IMR-90 (cell line): Measurements from ENCODE around the gene CXCL17. TPM values are rescaled to one million over a fixed set of nuclear protein-coding genes. Genes with fewer than 3 reads are reported as not detected.

Experiments
- ATAC-seq: fragments of 200-7000 bp; cut with Tn5 transposase; 2 replicates; pipeline ENCODE4 v1.9.1; 2020; ENCODE audit warnings: low read depth, mild to moderate bottlenecking, moderate library complexity
- BruUV-seq: library from RNA; stranded (reverse); fragments of 400-500 nt; replicated peaks from 2 replicates; lab custom pipeline; 2021; lab: Mats Ljungman, UMichigan
- CTCF ChIA-PET: fragments of 300-600 bp; formaldehyde crosslinking; extraction: SDS; loops from one replicate; lab custom pipeline; 2021; ENCODE audit warnings: antibody characterized with exemption; lab: Yijun Ruan, JAX
- POLR2A ChIA-PET: fragments of 300-600 bp; sonication (Branson Sonifier 250); formaldehyde crosslinking; loops from one replicate; lab custom pipeline; 2022; ENCODE audit warnings: antibody characterized with exemption; ENCODE audit not compliant: unreplicated experiment; lab: Charles Lee
- DNase-seq: peaks from one replicate; pipeline ENCODE4 v3.0.0; 2013
- H2AFZ ChIP-seq: replicated peaks from 2 replicates; pipeline ENCODE3; 2013; ENCODE audit warnings: low read length, mild to moderate bottlenecking; ENCODE audit not compliant: poor library complexity
- H2AK5ac ChIP-seq: 2 replicates; pipeline ENCODE4 v1.6.1; 2013; ENCODE audit warnings: low read depth, low read length, inconsistent platforms
- H2AK9ac ChIP-seq: replicated peaks from 2 replicates; pipeline ENCODE3; 2013; ENCODE audit warnings: mild to moderate bottlenecking, low read depth, low read length, moderate library complexity; ENCODE audit not compliant: poor library complexity
- H2BK120ac ChIP-seq: 2 replicates; pipeline ENCODE4 v1.6.1; 2013; ENCODE audit warnings: low read depth, low read length, inconsistent platforms
- H2BK15ac ChIP-seq: 3 replicates; pipeline ENCODE4 v1.6.1; 2013; ENCODE audit warnings: low read depth, low read length, inconsistent platforms
- H2BK20ac ChIP-seq: 2 replicates; pipeline ENCODE4 v1.6.1; 2013; ENCODE audit warnings: low read depth, mild to moderate bottlenecking, inconsistent platforms, low read length, moderate library complexity
- H2BK5ac ChIP-seq: 2 replicates; pipeline ENCODE4 v1.6.1; 2013; ENCODE audit warnings: mild to moderate bottlenecking, low read depth, low read length, inconsistent platforms; ENCODE audit not compliant: poor library complexity, severe bottlenecking
- H3K14ac ChIP-seq: replicated peaks from 2 replicates; pipeline ENCODE4 v1.6.1; 2013; ENCODE audit warnings: low read depth, low read length, inconsistent platforms
- H3K18ac ChIP-seq: 2 replicates; pipeline ENCODE4 v1.6.1; 2013; ENCODE audit warnings: low read depth, low read length, control low read depth
- H3K23ac ChIP-seq: 2 replicates; pipeline ENCODE4 v1.6.1; 2013; ENCODE audit warnings: low read depth, low read length, inconsistent platforms
- H3K27ac ChIP-seq: 2 replicates; pipeline ENCODE4 v1.5.1; 2013; ENCODE audit warnings: mild to moderate bottlenecking, control low read depth, low read length; ENCODE audit not compliant: insufficient read depth
- H3K27me3 ChIP-seq: 2 replicates; pipeline ENCODE4 v1.6.1; 2013; ENCODE audit warnings: low read length; ENCODE audit not compliant: control insufficient read depth, insufficient read depth
- H3K36me3 ChIP-seq: 2 replicates; pipeline ENCODE4 v1.6.1; 2013; ENCODE audit warnings: low read length, mixed read lengths; ENCODE audit not compliant: control insufficient read depth, insufficient read depth
- H3K4ac ChIP-seq: 2 replicates; pipeline ENCODE4 v1.6.1; 2013; ENCODE audit warnings: low read depth, low read length, inconsistent platforms
- H3K4me1 ChIP-seq: 2 replicates; pipeline ENCODE4 v1.6.1; 2013; ENCODE audit warnings: low read length, mixed read lengths; ENCODE audit not compliant: control insufficient read depth, insufficient read depth
- H3K4me2 ChIP-seq: 2 replicates; pipeline ENCODE4 v1.6.1; 2013; ENCODE audit warnings: low read depth, mild to moderate bottlenecking, control low read depth, low read length, moderate library complexity
- H3K4me3 ChIP-seq: 2 replicates; pipeline ENCODE4 v1.5.1; 2013; ENCODE audit warnings: low read depth, mild to moderate bottlenecking, control low read depth, low read length, moderate library complexity; ENCODE audit not compliant: insufficient read depth
- H3K56ac ChIP-seq: 2 replicates; pipeline ENCODE4 v1.6.1; 2013; ENCODE audit warnings: low read length, inconsistent platforms; ENCODE audit not compliant: insufficient read depth; ENCODE audit errors: extremely low read depth
- H3K79me1 ChIP-seq, 2 experiments: 2 replicates each; pipeline ENCODE4 v1.6.1; 2013; ENCODE audit warnings: low read length in 2 of 2, inconsistent platforms in 1 of 2, low read depth in 1 of 2
- H3K9ac ChIP-seq: 2 replicates; pipeline ENCODE4 v1.6.1; 2013; ENCODE audit warnings: low read depth, low read length, control low read depth
- H3K9me1 ChIP-seq: 2 replicates; pipeline ENCODE4 v1.6.1; 2013; ENCODE audit warnings: low read length, inconsistent platforms; ENCODE audit not compliant: insufficient read depth
- H3K9me3 ChIP-seq: 2 replicates; pipeline ENCODE4 v1.6.1; 2013; ENCODE audit warnings: low read length; ENCODE audit not compliant: control insufficient read depth, insufficient read depth
- H4K20me1 ChIP-seq: 2 replicates; pipeline ENCODE4 v1.6.1; 2013; ENCODE audit warnings: low read length, inconsistent platforms; ENCODE audit not compliant: insufficient read depth
- H4K5ac ChIP-seq: 2 replicates; pipeline ENCODE4 v1.6.1; 2013; ENCODE audit warnings: mild to moderate bottlenecking, low read depth, low read length, control low read depth
- H4K8ac ChIP-seq, 2 experiments: 2 replicates each; pipeline ENCODE4 v1.6.1; 2013; ENCODE audit warnings: low read depth in 2 of 2, low read length in 2 of 2, control low read depth in 1 of 2, inconsistent platforms in 1 of 2
- H4K91ac ChIP-seq: 2 replicates; pipeline ENCODE4 v1.6.1; 2013; ENCODE audit warnings: low read depth, low read length, inconsistent platforms; ENCODE audit not compliant: insufficient read depth
- BHLHE40 ChIP-seq: fragments of 150-350 bp; IDR thresholded peaks from 2 replicates; pipeline ENCODE4 v1.6.1; 2016; ENCODE audit warnings: mild to moderate bottlenecking, low read depth, low read length
- CEBPB ChIP-seq: IDR thresholded peaks from 2 replicates; pipeline ENCODE4 v1.6.1; 2012; ENCODE audit warnings: low read depth, low read length, improper control_type of control experiment
- CHD1 ChIP-seq: IDR thresholded peaks from 2 replicates; pipeline ENCODE4 v1.6.1; 2012; ENCODE audit warnings: low read depth, low read length, improper control_type of control experiment
- FOS ChIP-seq: fragments of 150-350 bp; IDR thresholded peaks from 2 replicates; pipeline ENCODE4 v1.6.1; 2016; ENCODE audit warnings: low read depth, low read length
- MAFK ChIP-seq: IDR thresholded peaks from 2 replicates; pipeline ENCODE4 v1.6.1; 2012; ENCODE audit warnings: low read depth, low read length, improper control_type of control experiment
- MAZ ChIP-seq: IDR thresholded peaks from 2 replicates; pipeline ENCODE4 v1.6.1; 2012; ENCODE audit warnings: low read depth, mild to moderate bottlenecking, low read length, improper control_type of control experiment, moderate library complexity, borderline replicate concordance
- MXI1 ChIP-seq: IDR thresholded peaks from 2 replicates; pipeline ENCODE4 v1.6.1; 2012; ENCODE audit warnings: low read depth, mild to moderate bottlenecking, low read length, moderate library complexity, borderline replicate concordance
- NFE2L2 ChIP-seq: fragments of 150-350 bp; IDR thresholded peaks from 2 replicates; pipeline ENCODE4 v1.6.1; 2016; ENCODE audit warnings: low read depth, mild to moderate bottlenecking, low read length
- POLR2A ChIP-seq: IDR thresholded peaks from 2 replicates; pipeline ENCODE4 v1.6.1; 2012; ENCODE audit warnings: mild to moderate bottlenecking, low read depth, low read length
- RAD21 ChIP-seq: IDR thresholded peaks from 2 replicates; pipeline ENCODE4 v1.6.1; 2012; ENCODE audit warnings: low read length, improper control_type of control experiment
- RCOR1 ChIP-seq: IDR thresholded peaks from 2 replicates; pipeline ENCODE4 v1.6.1; 2012; ENCODE audit warnings: mild to moderate bottlenecking, low read length, improper control_type of control experiment; ENCODE audit not compliant: insufficient replicate concordance
- RFX5 ChIP-seq: IDR thresholded peaks from 2 replicates; pipeline ENCODE4 v1.8.0; 2012; ENCODE audit warnings: low read depth, mild to moderate bottlenecking, low read length, moderate library complexity
- SMC3 ChIP-seq: fragments of 150-350 bp; IDR thresholded peaks from 2 replicates; pipeline ENCODE4 v1.6.1; 2016; ENCODE audit warnings: low read depth, mild to moderate bottlenecking, antibody characterized with exemption, low read length, moderate library complexity
- WGBS, 2 experiments: methylation state at CpG; one replicate each; pipeline versions ENCODE4 v1.1.5 to v1.1.7; 2013; ENCODE audit warnings: missing lambda C conversion rate in 2 of 2; ENCODE audit not compliant: insufficient read length in 1 of 2; ENCODE audit errors: extremely low coverage in 2 of 2; 5-methylcytosine and 5-hydroxymethylcytosine counted together
- dilution Hi-C: fragments of 300-500 bp; cut with HindIII; formaldehyde crosslinking; loops from one replicate; pipeline ENCODE4 v1.14.3; 2018; ENCODE audit warnings: low sequenced_read_pairs; ENCODE audit not compliant: unreplicated experiment
- in situ Hi-C: fragments of 300-500 bp; cut with MboI; formaldehyde crosslinking; loops from 3 replicates; pipeline ENCODE4 v1.14.3; 2019; ENCODE audit warnings: low sequenced_read_pairs, inconsistent platforms, mixed read lengths
- intact Hi-C: fragments of 100-400 bp; cut with micrococcal nuclease; formaldehyde crosslinking; loops from 2 replicates; pipeline ENCODE4 v1.10.0; 2022
- polyA plus RNA-seq, 3 experiments: library from polyadenylated mRNA; depleted of rRNA; stranded (reverse); fragments of >200 nt; gene quantifications; 2 replicates each; pipeline ENCODE4 v1.2.3, GENCODE V29; 2012; ENCODE audit warnings: low replicate concordance in 1 of 3
- total RNA-seq: library from RNA; depleted of rRNA; stranded (reverse); fragments of >200 nt; gene quantifications from 2 replicates; pipeline ENCODE4 v1.2.3, GENCODE V29; 2012
- TF ChIP-seq, protein P1 (sequence below): fragments of 150-350 bp; IDR thresholded peaks from 2 replicates; pipeline ENCODE4 v1.6.1; 2017; ENCODE audit warnings: mild to moderate bottlenecking, antibody characterized with exemption, low read length, low read depth
- TF ChIP-seq, protein P2 (sequence below): conservative IDR thresholded peaks from 2 replicates; pipeline ENCODE4 v1.5.1; 2012; ENCODE audit warnings: mild to moderate bottlenecking, low read depth, low read length, improper control_type of control experiment
- TF ChIP-seq, protein P3 (sequence below): fragments of 150-350 bp; IDR thresholded peaks from 2 replicates; pipeline ENCODE4 v1.6.1; 2016; ENCODE audit warnings: low read depth, mild to moderate bottlenecking, low read length, moderate library complexity, borderline replicate concordance

The CXCL17 gene
- total and polyA plus RNA-seq, 2 of the 4 experiments (the other 2 are of a cell fraction), result not detected

DNA sequence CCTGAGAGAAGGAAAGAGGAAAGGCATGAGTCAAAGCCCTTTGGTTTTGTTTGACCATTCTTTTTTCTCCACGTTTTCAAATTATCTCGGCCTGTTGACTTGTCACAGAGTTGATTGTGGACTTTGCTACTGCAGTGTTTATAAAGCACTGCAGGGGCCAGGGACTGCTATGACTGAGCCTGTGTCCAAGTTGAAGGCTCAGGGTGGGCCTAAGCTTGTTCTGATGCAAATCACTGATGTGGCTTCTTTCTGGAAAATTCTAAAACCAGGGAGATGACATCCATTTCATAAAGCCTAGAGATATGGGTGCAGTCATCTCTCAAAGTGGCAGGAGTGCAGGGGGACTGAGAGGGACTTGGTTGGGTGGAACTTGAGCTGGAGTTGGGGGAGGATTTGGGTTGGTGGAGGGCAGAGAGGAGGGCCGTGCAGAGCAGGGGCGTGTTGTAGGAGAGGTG is 1.2 kb upstream of the CXCL17 start:
- Histone ChIP-seq H3K56ac (no peak overlapping the region), H2AFZ (no peak overlapping the region), H3K9me3 (no peaks in the 10 kb centered on the region), H2BK15ac (no peak overlapping the region), H3K23ac (no peak overlapping the region), H3K4ac (no peak overlapping the region), H3K9ac (no peak overlapping the region), H3K4me3 (no peak overlapping the region), H4K8ac (no peak overlapping the region), H4K20me1 (no peaks in the 10 kb centered on the region), H4K91ac (no peak overlapping the region), H3K79me1 (no peaks in the 10 kb centered on the region), H3K9me1 (no peaks in the 10 kb centered on the region), H3K36me3 (no peaks in the 10 kb centered on the region), H3K4me1 (no peaks in the 10 kb centered on the region), H2BK120ac (no peak overlapping the region), H4K5ac (no peak overlapping the region), H2AK9ac (no peak overlapping the region), H2BK20ac (no peak overlapping the region), H3K18ac (no peak overlapping the region), H3K27me3 (peaks cover 30% of the 10 kb centered on the region), H2BK5ac (no peak overlapping the region), H3K4me2 (no peak overlapping the region), H3K14ac (no peak overlapping the region), H2AK5ac (no peak overlapping the region), H3K27ac (no peak overlapping the region)
- in situ Hi-C loops, result no loop called here
- ChIA-PET CTCF (no interaction called here), POLR2A (no interaction called here)
- no peak for TF ChIP-seq MAZ
- TF ChIP-seq BHLHE40, result no peak
- TF ChIP-seq SMC3, result no peak
- TF ChIP-seq, protein P1, sequence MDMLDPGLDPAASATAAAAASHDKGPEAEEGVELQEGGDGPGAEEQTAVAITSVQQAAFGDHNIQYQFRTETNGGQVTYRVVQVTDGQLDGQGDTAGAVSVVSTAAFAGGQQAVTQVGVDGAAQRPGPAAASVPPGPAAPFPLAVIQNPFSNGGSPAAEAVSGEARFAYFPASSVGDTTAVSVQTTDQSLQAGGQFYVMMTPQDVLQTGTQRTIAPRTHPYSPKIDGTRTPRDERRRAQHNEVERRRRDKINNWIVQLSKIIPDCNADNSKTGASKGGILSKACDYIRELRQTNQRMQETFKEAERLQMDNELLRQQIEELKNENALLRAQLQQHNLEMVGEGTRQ, result no peak
- TF ChIP-seq RCOR1, result no peak
- no peak for TF ChIP-seq NFE2L2
- TF ChIP-seq RFX5, result no peak
- no peak for TF ChIP-seq POLR2A
- TF ChIP-seq, protein P2, sequence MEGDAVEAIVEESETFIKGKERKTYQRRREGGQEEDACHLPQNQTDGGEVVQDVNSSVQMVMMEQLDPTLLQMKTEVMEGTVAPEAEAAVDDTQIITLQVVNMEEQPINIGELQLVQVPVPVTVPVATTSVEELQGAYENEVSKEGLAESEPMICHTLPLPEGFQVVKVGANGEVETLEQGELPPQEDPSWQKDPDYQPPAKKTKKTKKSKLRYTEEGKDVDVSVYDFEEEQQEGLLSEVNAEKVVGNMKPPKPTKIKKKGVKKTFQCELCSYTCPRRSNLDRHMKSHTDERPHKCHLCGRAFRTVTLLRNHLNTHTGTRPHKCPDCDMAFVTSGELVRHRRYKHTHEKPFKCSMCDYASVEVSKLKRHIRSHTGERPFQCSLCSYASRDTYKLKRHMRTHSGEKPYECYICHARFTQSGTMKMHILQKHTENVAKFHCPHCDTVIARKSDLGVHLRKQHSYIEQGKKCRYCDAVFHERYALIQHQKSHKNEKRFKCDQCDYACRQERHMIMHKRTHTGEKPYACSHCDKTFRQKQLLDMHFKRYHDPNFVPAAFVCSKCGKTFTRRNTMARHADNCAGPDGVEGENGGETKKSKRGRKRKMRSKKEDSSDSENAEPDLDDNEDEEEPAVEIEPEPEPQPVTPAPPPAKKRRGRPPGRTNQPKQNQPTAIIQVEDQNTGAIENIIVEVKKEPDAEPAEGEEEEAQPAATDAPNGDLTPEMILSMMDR, result no peak
- TF ChIP-seq FOS, result no peak
- no peak for TF ChIP-seq RAD21
- no peak for TF ChIP-seq MAFK
- no peak for TF ChIP-seq CEBPB
- TF ChIP-seq, protein P3, sequence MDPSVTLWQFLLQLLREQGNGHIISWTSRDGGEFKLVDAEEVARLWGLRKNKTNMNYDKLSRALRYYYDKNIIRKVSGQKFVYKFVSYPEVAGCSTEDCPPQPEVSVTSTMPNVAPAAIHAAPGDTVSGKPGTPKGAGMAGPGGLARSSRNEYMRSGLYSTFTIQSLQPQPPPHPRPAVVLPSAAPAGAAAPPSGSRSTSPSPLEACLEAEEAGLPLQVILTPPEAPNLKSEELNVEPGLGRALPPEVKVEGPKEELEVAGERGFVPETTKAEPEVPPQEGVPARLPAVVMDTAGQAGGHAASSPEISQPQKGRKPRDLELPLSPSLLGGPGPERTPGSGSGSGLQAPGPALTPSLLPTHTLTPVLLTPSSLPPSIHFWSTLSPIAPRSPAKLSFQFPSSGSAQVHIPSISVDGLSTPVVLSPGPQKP, result no peak
- TF ChIP-seq MXI1, result no peak
- no peak for TF ChIP-seq CHD1
- intact Hi-C loops, result no loop called here
- no peak for ATAC-seq
- dilution Hi-C loops, result no loop called here
- BruUV-seq, result no TSS peak
- 40% methylated on average over 1 of the region's 4 CpGs; no CpG with 5 or more reads in 1 of the 2 experiments for WGBS, 2 experiments
- DNase-seq, result no peak
